Activated CD8-positive, alpha-beta memory T cell treated with anti-CD3 and anti-CD28 coated beads, Interleukin-2, amount 50 U/mL, for 48 hours (primary cell): ENCODE measurements around the gene SPRYD3.

ENCODE experiments used
- DNase-seq: peaks from one replicate; pipeline ENCODE4 v3.0.0-alpha.2; 2020

The SPRYD3 gene

GRCh38 chr12:53077030-53077429, 2.2 kb downstream of the SPRYD3 start:
- DNase-seq = no peak

DNA sequence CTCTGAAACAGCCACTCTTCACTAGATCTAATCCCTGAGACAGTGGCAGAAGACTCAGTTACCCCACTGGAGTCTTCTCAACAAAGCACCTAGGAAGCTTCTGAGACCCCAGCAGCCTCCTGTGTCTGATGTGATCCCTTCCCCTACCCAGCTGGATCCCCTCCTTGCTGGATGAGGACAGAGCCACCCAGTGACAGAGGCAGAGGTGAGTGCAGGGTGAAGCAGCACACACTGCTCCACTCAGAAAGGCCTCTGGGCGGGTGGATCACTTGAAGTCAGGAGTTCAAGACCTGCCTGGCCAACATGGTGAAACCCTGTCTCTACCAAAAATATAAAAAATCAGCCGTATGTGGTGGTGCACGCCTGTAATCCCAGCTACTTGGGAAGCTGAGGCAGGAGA, 2.7 kb downstream of the SPRYD3 start:
- no peak for DNase-seq

- DNase-seq = no peak
Measured at GRCh38 chr12:53074999-53075370, 4.2 kb downstream of the SPRYD3 start.

DNA sequence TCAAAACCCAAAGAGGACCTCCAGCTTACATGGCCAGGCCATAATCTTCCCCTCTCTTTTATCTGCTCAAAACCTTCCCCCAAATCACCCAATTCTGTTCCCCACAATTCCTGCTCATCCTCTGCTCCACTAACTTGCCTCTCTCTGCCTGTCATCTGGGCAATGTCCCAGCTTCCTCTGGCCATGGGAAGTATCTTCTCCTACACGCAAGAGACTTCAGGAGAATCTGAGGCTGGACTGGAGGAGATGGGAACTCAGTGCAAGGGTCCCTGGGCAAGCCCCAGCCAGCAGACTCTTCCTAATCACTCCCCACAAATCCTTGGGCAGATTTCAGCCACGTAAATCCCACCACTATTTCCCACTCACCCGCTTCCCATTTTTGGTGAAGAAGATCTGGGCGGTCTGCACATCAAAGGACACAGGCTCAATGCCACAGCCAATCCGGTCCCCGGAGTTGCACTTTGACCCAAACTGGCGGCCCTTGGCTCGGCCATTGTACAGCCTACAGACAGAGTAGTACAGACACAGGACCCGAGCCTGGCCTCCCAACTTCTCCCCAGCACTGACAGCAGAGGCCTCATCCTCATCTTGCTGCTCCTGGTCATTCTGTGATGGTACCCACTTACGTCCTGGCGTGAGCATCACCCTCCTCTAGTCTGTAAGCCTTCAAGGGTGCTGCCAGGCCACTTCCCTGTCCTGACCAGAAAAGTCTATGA, 4.7 kb downstream of the SPRYD3 start:
- no peak for DNase-seq

GRCh38 chr12:53073881-53074280, 5.3 kb downstream of the SPRYD3 start:
- no peak for DNase-seq

- no peak for DNase-seq
Measured at GRCh38 chr12:53071591-53072551, 7.3 kb downstream of the SPRYD3 start.

DNA sequence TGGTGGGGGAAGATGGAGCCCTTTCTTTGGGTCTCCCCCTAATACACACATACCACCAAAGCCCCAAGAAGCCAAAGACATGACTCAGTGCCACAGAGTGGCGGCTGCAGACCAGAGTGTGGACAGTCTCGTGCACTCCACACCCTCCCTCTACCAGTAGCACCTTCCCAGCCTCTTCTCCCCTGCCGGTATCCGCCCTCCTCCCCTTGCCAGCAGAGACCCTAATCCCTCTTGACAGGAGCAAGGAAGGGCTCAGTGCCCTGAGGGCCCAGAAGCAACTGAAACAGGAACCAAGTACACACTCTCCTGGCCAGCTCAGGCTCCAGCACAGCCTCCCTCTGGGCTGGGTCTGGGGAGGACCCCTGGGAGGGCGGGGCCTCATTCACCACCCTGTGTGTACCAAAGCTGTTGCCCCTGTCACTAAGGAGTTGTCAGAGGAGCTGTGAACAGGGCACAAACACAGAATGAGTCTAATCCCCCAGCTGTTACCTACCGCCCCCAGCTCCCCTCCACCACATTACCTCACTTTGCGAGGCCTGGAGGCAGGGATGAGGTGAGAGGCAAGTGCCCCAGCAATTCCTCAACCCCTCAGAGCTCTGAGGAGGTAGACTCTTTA, 8.2 kb downstream of the SPRYD3 start:
- no peak for DNase-seq

- DNase-seq = no peak
Measured at GRCh38 chr12:53069621-53070410, 9.4 kb downstream of the SPRYD3 start.

- no peak for DNase-seq
Measured at GRCh38 chr12:53068811-53069585, 10.2 kb downstream of the SPRYD3 start.

DNA sequence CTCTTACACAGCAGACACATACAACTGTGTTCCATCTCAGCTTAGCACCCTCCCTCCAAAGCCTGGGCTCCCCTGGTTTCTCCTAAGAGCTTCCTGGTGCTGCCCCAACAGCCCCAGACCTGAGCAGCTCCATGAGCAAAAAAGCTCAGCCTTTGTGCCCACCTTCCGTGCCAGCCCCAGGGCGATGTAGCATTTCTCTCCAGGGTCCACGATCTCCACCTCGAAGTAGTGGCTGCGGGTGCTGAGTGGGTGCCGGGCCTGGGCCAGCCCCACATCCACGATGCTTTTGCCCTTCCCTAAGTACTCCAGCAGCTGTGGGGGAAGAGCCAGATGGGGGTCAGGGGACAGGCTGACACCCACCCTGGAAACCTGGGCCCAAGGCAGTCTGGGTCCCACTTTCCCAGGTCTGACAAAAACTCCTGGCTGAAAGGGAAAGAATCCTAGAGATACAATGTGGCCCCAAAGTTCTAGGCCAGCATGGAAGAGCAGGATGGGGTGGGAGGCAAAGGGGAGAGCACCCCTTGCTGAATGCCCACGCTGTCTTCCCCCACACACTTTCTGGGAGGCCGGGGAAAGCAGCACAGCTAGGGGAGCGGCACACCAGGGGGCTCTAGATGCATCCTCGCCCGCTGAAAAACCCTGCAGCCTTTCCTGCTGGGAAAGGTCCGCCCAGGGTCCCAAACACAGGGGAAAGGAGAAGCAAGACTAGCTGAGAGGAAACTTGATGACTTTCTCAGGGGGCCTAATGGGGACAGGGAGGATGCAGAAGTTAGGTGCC, 11.0 kb downstream of the SPRYD3 start:
- DNase-seq = no peak

DNA sequence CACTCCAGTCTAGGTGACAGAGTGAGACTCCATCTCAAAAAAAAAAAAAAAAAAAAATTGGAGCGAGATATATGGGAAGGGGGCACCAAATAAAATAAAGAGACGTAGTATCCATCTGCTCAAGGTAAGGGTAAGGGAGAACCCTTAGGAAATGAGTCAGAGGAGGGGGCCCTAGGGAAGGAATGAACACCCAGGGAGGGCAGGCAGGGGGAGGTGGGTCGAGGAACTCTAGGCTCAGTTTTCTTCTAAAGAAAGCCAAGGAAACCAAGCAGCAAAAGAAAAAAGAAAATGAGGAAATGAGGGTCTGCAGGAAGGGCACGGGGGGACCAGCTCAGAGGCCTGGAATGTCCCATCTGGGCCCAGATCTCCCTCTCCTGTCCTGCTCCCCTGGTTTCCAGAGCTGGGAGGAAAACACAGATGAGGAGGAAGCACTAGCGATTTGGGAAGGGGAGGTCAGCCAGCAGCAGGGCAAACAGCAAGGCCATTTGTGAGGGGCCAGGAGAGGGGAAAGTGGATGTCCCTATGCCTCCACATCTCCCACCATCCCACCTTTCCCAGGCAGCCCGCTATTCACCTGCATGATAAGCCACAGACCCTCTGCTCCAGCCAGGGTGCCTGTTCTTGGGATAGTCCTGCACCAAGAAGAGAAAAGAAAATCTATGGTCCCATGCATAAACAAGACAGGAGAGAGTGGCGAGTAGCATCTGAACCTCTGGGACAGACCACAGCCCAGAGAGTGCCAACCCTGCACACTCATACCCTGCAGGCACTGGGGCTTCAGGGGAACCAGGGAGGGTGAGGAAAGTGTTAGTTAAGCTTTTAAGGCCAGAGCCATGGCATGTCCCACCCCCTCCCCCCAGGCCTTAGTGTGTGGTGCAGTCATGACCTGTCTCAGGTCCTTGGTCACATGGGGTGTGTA, 11.9 kb downstream of the SPRYD3 start:
- DNase-seq = no peak

DNA sequence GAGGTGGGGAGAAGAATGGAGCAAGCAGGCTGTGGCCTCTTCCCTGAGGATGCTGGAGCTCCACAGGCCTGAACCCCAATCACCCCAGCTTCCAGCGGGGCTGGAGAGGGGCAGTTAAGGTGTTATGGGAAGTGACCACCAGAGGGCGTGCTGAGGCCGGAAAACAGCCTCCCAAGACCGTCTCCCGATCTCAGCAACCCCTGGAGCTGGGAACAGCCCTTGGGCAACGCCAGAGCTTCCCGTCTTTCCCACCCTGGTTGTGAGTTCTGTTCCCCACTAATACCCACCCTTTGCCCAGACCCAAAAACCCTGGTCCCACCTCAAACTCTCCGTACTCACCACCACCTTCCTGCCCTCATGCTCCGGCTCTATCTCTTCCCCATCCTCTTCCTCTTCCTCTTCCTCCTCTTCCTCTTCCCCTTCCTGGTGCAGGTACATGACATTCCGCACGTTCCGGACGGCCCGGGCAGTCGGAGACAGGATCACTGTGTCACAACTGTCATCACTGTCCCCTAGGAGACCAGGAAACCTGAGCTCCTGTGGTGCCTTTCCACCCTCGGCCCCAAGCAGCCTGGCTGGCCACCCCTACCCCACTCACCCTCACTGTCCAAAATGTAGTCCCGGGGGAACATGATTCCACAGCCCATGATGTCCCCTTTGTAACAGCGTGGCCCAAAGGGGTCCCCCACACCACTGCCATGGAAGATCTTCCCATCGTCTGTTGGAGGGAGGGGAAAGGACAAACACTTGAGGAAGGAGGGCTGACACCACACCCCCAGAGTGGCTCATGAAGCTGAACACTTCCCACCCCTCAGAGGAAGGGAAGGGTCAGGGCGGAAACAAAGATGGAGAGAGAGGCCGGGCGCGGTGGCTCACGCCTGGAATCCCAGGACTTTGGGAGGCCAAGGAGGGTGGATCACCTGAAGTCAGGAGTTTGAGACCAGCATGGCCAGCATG, 12.9 kb downstream of the SPRYD3 start:
- peak; percentile 92 for DNase-seq

GRCh38 chr12:53065470-53065869, 13.7 kb downstream of the SPRYD3 start:
- peak; percentile 47 for DNase-seq

- DNase-seq = peak; percentile 48
Measured at GRCh38 chr12:53064613-53065436, 14.4 kb downstream of the SPRYD3 start.

GRCh38 chr12:53063708-53064612, 15.2 kb downstream of the SPRYD3 start:
- DNase-seq = peak; percentile 44

- no peak for DNase-seq
Measured at GRCh38 chr12:53062977-53063707, 16.0 kb downstream of the SPRYD3 start.
